Pancreas (tissue), 10 donors: ENCODE data around the gene PFDN5. TPM values are rescaled to one million over a fixed set of nuclear protein-coding genes. Genes with fewer than 3 reads are reported as not detected.
A peak's percentile ranks its signal among the peaks of the same experiment; 100 is the strongest.

Experiments used
- ATAC-seq, 4 donors: fragments of 200-7000 bp; cut with Tn5 transposase; one replicate each; pipeline versions ENCODE4 v1.8.0 to v1.9.1; 2020; ENCODE audit warnings: mild to moderate bottlenecking in 4 of 4, moderate library complexity in 4 of 4
- DNase-seq, 6 donors: peaks; one replicate each; pipeline ENCODE4 v3.0.0-alpha.2; 2020
- FAIRE-seq: peaks from 2 replicates; lab custom pipeline; 2012; peaks lifted over from hg19 to GRCh38; lab: Jason Lieb, UNC
- H3K27ac ChIP-seq, 4 donors: fragments of 200-600 bp; sonication (generic); 1 replicate in 3 of 4; 2 replicates in 1 of 4; pipeline versions ENCODE4 v1.5.0 to v1.8.0; 2020
- H3K27me3 ChIP-seq, 4 donors: fragments of 200-600 bp; one replicate each; pipeline ENCODE4 v1.8.0; 2021
- H3K36me3 ChIP-seq, 3 donors: fragments of 200-600 bp; sonication (generic) in 1 of 3; one replicate each; pipeline versions ENCODE4 v1.5.0 to v1.8.0; 2020 to 2021
- H3K4me1 ChIP-seq, 3 donors: fragments of 200-600 bp; one replicate each; pipeline ENCODE4 v1.8.0; 2021
- H3K4me3 ChIP-seq, 4 donors: fragments of 200-600 bp; sonication (generic) in 2 of 4; one replicate each; pipeline versions ENCODE4 v1.5.0 to v1.8.0; 2020 to 2021
- H3K9me3 ChIP-seq, 4 donors: fragments of 200-600 bp; one replicate each; pipeline ENCODE4 v1.8.0; 2021
- CTCF ChIP-seq, 4 donors: fragments of 200-600 bp; sonication (generic) in 3 of 4; IDR thresholded peaks; one replicate each; pipeline versions ENCODE4 v1.5.0 to v1.8.0; 2021; ENCODE audit warnings: antibody characterized with exemption in 4 of 4
- whole genome bisulfite sequencing, 2 donors: extraction: QIAGEN DNeasy Blood & Tissue Kit; methylation state at CpG; one replicate each; pipeline ENCODE4 v1.1.7; 2013; 5-methylcytosine and 5-hydroxymethylcytosine counted together
- intact Hi-C, 3 donors: fragments of 100-400 bp; cut with DNase I; formaldehyde crosslinking; loops; one replicate each; pipeline versions ENCODE4 v1.11.1 to v1.14.2; 2022
- polyA plus RNA-seq, 2 donors: library from polyadenylated mRNA; stranded (reverse); fragments of 200-250 nt; gene quantifications; one replicate each; pipeline ENCODE4 v1.2.3, GENCODE V29; 2013
- total RNA-seq, 6 donors: library from RNA; stranded (reverse); fragmentation: NEBNext Ultra II Directional in 4 of 6; extraction: Animal tissue kit (Norgen Biotek cat#: 25700) in 4 of 6; gene quantifications; one replicate each; pipeline versions ENCODE4 v1.2.1 to v1.2.4, GENCODE V29; 2021 to 2023
- donor health status: healthy with polysubstance abuse.
- donor health status: DM: no; HTN: no; CAD: no; lungs with moderate emphysema.
- donor health status: DM: no; HTN: no; CAD: no.
- donor health status: control.
- donor health status: control.
- donor health status: Bipolar disorder and iron deficiency.
- donor health status: DM: yes; HTN: yes; CAD: no.
- donor health status: DM: no; HTN: no; CAD: no.
- donor health status: DM: no; HTN: no; CAD: no.
- donor health status: DM: yes; HTN: yes; CAD: no.

Gene PFDN5
- total and polyA plus RNA-seq, 8 donors = 203 to 875 (median 244) TPM

- 54 to 66% methylated on average over 14 to 15 of the region's 15 CpGs for WGBS, 2 donors
- intact Hi-C loops = no loop called here
These were observed 40.9 kb downstream of the PFDN5 start, which contains the start of gene SP7 for GRCh38 chr12:53336181-53336681. TSS of gene SP7 (minus strand) at chr12:53336354. CDS start at chr12:53335646, 708 bp downstream.

GRCh38 chr12:53338017-53338416 is 42.7 kb downstream of the PFDN5 start:
- FAIRE-seq (no peak), ATAC-seq (no peak), DNase-seq (no peak)
- Histone ChIP-seq H3K27me3 (no peaks in the 10 kb centered on the region), H3K4me3 (no peak overlapping the region), H3K27ac (no peak overlapping the region), H3K36me3 (no peaks in the 10 kb centered on the region), H3K9me3 (no peaks in the 10 kb centered on the region), H3K4me1 (no peaks in the 10 kb centered on the region)
- WGBS, 2 donors = 30 to 34% methylated on average over 11 of the region's 11 CpGs
- TF ChIP-seq CTCF (IDR thresholded peaks at IDR 0.05) = no peak
- intact Hi-C loops = no loop called here

More at GRCh38 chr12:53336181-53336681, 40.9 kb downstream of the PFDN5 start, which contains the start of gene SP7:
- DNase-seq (no peak), FAIRE-seq (no peak), ATAC-seq (no peak)
- Histone ChIP-seq H3K27me3 (no peaks in the 10 kb centered on the region), H3K4me3 (no peak within 1 kb of the TSS), H3K27ac (no peak within 1 kb of the TSS), H3K4me1 (no peaks in the 10 kb centered on the region), H3K9me3 (no peaks in the 10 kb centered on the region), H3K36me3 (no peaks in the 10 kb centered on the region)
- no peak for TF ChIP-seq CTCF (IDR thresholded peaks at IDR 0.05)

- FAIRE-seq (no peak), ATAC-seq (no peak)
- TF ChIP-seq CTCF (IDR thresholded peaks at IDR 0.05) = no peak
These were observed 43.6 kb downstream of the PFDN5 start for GRCh38 chr12:53338916-53339315.

GRCh38 chr12:53340398-53340797 is 45.1 kb downstream of the PFDN5 start:
- no peak for ATAC-seq
- H3K36me3 ChIP-seq = no peaks in the 10 kb centered on the region
- 77 to 87% methylated on average over 9 of the region's 9 CpGs for WGBS, 2 donors
- no peak for TF ChIP-seq CTCF (IDR thresholded peaks at IDR 0.05)
- H3K27me3 ChIP-seq = no peaks in the 10 kb centered on the region
- no peak overlapping the region for H3K27ac ChIP-seq
- DNase-seq = no peak
- H3K4me3 ChIP-seq = no peak overlapping the region
- FAIRE-seq = no peak
- no peaks in the 10 kb centered on the region for H3K4me1 ChIP-seq
- H3K9me3 ChIP-seq = no peaks in the 10 kb centered on the region
- intact Hi-C loops = no loop called here

More at GRCh38 chr12:53338916-53339315, 43.6 kb downstream of the PFDN5 start:
- no peaks in the 10 kb centered on the region for H3K9me3 ChIP-seq
- no peak overlapping the region for H3K27ac ChIP-seq
- intact Hi-C loops = no loop called here
- no peak overlapping the region for H3K4me3 ChIP-seq
- no peaks in the 10 kb centered on the region for H3K27me3 ChIP-seq
- no peaks in the 10 kb centered on the region for H3K4me1 ChIP-seq
- no peaks in the 10 kb centered on the region for H3K36me3 ChIP-seq
- DNase-seq = peak in 1 of 6 donors; percentile 62
- 51 to 67% methylated on average over 5 to 6 of the region's 6 CpGs for WGBS, 2 donors

- intact Hi-C loops = no loop called here
- Histone ChIP-seq H3K27ac (no peak overlapping the region), H3K27me3 (no peaks in the 10 kb centered on the region), H3K4me3 (no peak overlapping the region), H3K4me1 (no peaks in the 10 kb centered on the region), H3K9me3 (no peaks in the 10 kb centered on the region), H3K36me3 (no peaks in the 10 kb centered on the region)
- TF ChIP-seq CTCF (IDR thresholded peaks at IDR 0.05) = no peak
- DNase-seq (no peak), ATAC-seq (no peak), FAIRE-seq (no peak)
- WGBS, 2 donors = 59 to 65% methylated on average over 3 of the region's 3 CpGs
These were observed 48.1 kb downstream of the PFDN5 start for GRCh38 chr12:53343449-53343848.
